ENCODE results near the gene SPDEF. TPM values are rescaled to one million over a fixed set of nuclear protein-coding genes. Genes with fewer than 3 reads are reported as not detected.

SPDEF gene
- total RNA-seq, 2 experiments from 2014 or later: 0.34 to 0.54 TPM

DNA sequence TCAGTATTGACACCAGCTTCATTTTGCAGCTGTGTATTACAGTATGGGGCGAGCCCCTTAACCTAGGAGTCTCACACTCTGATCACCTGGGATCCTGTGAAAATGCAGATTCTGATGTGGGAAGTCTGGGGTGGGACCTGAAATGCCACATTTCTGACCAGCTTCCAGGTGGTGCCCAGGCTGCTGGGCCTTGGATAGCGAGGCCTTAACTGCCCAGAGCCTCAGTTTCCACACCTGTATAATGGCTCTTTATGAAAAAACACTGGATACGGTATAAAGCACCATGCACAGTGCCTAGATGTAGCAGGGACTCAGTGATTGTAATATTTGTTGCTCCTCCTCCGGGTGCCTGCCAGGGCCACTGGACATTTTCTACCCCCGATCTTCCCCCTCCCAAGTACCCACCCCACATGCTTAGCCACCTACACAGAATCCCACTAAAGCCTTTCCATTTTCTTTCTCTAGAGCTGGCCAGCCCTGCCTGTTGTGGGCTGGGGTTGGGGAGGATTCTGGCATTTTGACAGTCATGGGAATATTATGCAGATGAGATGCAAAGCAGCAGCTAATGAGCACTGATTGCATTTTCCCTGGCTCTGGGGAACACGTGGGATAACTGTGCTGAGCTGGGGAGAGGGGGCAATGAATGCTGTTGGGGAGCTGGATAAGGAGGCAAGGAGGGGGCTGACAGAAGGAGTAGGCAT lies 44.8 kb downstream of the SPDEF start:
- Histone ChIP-seq H3K4me3 (ENCODE audit: low read depth, low read length, poor library complexity, severe bottlenecking) (no peak overlapping the region), H3K9me3 (ENCODE audit: low read length) (peaks cover 13% of the 10 kb centered on the region), H4K20me1 (ENCODE audit: insufficient read depth, low read length) (no peaks in the 10 kb centered on the region), H3K4me2 (ENCODE audit: low read length) (no peak overlapping the region), H3K36me3 (ENCODE audit: insufficient read depth, low read length) (peaks cover 20% of the 10 kb centered on the region), H3K9me2 (ENCODE audit: insufficient read depth, low read length) (no peaks in the 10 kb centered on the region), H3K79me2 (ENCODE audit: insufficient read depth, low read depth, low read length) (peaks cover 31% of the 10 kb centered on the region), H3K4me1 (ENCODE audit: insufficient read depth, low read length, poor library complexity, severe bottlenecking) (peaks cover 14% of the 10 kb centered on the region), H2AFZ (ENCODE audit: low read length) (no peak overlapping the region), H3K27ac (ENCODE audit: low read depth, low read length, poor library complexity, severe bottlenecking) (no peak overlapping the region)
- BruUV-seq (replicated peaks): no TSS peak
- DNase-seq (ENCODE audit: low spot score): no peak
- CTCF ChIA-PET (ENCODE audit: unreplicated experiment): no interaction called here
- TF ChIP-seq EZH2phosphoT487 (IDR thresholded peaks at IDR 0.05; ENCODE audit: borderline replicate concordance, low read depth, low read length): no peak
- TF ChIP-seq, protein P1, sequence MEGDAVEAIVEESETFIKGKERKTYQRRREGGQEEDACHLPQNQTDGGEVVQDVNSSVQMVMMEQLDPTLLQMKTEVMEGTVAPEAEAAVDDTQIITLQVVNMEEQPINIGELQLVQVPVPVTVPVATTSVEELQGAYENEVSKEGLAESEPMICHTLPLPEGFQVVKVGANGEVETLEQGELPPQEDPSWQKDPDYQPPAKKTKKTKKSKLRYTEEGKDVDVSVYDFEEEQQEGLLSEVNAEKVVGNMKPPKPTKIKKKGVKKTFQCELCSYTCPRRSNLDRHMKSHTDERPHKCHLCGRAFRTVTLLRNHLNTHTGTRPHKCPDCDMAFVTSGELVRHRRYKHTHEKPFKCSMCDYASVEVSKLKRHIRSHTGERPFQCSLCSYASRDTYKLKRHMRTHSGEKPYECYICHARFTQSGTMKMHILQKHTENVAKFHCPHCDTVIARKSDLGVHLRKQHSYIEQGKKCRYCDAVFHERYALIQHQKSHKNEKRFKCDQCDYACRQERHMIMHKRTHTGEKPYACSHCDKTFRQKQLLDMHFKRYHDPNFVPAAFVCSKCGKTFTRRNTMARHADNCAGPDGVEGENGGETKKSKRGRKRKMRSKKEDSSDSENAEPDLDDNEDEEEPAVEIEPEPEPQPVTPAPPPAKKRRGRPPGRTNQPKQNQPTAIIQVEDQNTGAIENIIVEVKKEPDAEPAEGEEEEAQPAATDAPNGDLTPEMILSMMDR (conservative IDR thresholded peaks at IDR 0.05; ENCODE audit: low read length): no peak
- POLR2A ChIA-PET: interaction anchor here (0.7 kb wide), 1 partner anchor 87 kb away, joined by 7 read pairs; no protein-coding TSS in a partner anchor
- intact Hi-C loops (cut with micrococcal nuclease; ENCODE audit: unreplicated experiment): no loop called here

DNA sequence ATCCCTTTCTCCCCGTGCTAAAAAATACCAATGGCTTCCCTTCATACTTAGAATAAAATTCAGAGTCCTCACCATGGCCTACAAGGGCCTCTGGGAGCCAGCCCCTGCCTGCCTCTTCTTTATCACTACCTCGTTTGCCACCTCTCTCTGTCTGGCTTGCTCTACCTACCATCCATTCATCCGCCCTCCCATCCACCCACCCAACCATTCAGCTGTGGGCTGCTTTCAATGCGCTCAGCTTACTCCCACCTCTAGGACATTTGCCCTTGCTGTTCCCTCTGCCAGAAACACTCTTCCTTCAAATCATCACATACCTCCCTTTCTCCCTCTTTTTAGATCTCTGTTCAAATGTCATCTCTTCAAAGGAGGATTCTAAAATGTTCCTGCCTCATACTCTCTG lies 45.8 kb downstream of the SPDEF start:
- Histone ChIP-seq H3K9me3 (ENCODE audit: low read length) (peaks cover 13% of the 10 kb centered on the region), H2AFZ (ENCODE audit: low read length) (no peak overlapping the region), H3K4me2 (ENCODE audit: low read length) (no peak overlapping the region), H3K4me1 (ENCODE audit: insufficient read depth, low read length, poor library complexity, severe bottlenecking) (peaks cover 21% of the 10 kb centered on the region), H3K4me3 (ENCODE audit: low read depth, low read length, poor library complexity, severe bottlenecking) (no peak overlapping the region), H3K36me3 (ENCODE audit: insufficient read depth, low read length) (peaks cover 20% of the 10 kb centered on the region), H3K27ac (ENCODE audit: low read depth, low read length, poor library complexity, severe bottlenecking) (no peak overlapping the region), H3K79me2 (ENCODE audit: insufficient read depth, low read depth, low read length) (peaks cover 41% of the 10 kb centered on the region), H4K20me1 (ENCODE audit: insufficient read depth, low read length) (no peaks in the 10 kb centered on the region), H3K9me2 (ENCODE audit: insufficient read depth, low read length) (no peaks in the 10 kb centered on the region)
- DNase-seq (ENCODE audit: low spot score): no peak
- no peak for TF ChIP-seq EZH2phosphoT487 (IDR thresholded peaks at IDR 0.05; ENCODE audit: borderline replicate concordance, low read depth, low read length)
- TF ChIP-seq, protein P1 (conservative IDR thresholded peaks at IDR 0.05; ENCODE audit: low read length): no peak
- intact Hi-C loops (cut with micrococcal nuclease; ENCODE audit: unreplicated experiment): no loop called here
- ChIA-PET CTCF (ENCODE audit: unreplicated experiment) (no interaction called here), POLR2A (no interaction called here)
- BruUV-seq (replicated peaks): no TSS peak

DNA sequence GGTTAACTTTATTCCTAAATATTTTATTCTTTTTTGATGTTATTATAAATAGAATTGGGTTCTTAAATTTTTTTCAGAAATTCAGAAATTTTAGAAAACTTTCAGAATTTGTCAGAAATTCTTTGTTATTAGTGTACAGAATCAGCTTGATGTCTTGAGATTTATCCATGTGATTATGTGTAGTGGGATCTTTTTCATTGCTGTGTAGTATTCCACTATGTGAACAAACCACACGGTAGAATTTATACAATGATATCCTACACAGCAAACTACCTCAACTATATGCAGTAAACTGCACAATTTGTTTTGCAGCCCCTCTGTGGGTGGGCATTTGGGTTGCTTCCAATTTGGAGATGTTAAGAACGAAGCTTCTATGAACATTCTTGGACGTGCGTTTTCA lies 46.3 kb downstream of the SPDEF start:
- no peak overlapping the region for H3K4me3 ChIP-seq (ENCODE audit: low read depth, low read length, poor library complexity, severe bottlenecking)
- intact Hi-C loops (cut with micrococcal nuclease; ENCODE audit: unreplicated experiment): no loop called here
- ChIA-PET CTCF (ENCODE audit: unreplicated experiment) (no interaction called here), POLR2A (no interaction called here)
- BruUV-seq (replicated peaks): no TSS peak
- H4K20me1 ChIP-seq (ENCODE audit: insufficient read depth, low read length): no peaks in the 10 kb centered on the region
- no peak overlapping the region for H3K27ac ChIP-seq (ENCODE audit: low read depth, low read length, poor library complexity, severe bottlenecking)
- H3K79me2 ChIP-seq (ENCODE audit: insufficient read depth, low read depth, low read length): peaks cover 47% of the 10 kb centered on the region
- no peak overlapping the region for H2AFZ ChIP-seq (ENCODE audit: low read length)
- H3K4me1 ChIP-seq (ENCODE audit: insufficient read depth, low read length, poor library complexity, severe bottlenecking): peaks cover 24% of the 10 kb centered on the region
- no peak overlapping the region for H3K4me2 ChIP-seq (ENCODE audit: low read length)
- no peak for TF ChIP-seq EZH2phosphoT487 (IDR thresholded peaks at IDR 0.05; ENCODE audit: borderline replicate concordance, low read depth, low read length)
- TF ChIP-seq, protein P1 (conservative IDR thresholded peaks at IDR 0.05; ENCODE audit: low read length): no peak
- H3K9me2 ChIP-seq (ENCODE audit: insufficient read depth, low read length): no peaks in the 10 kb centered on the region
- no peak for DNase-seq (ENCODE audit: low spot score)
- peaks cover 13% of the 10 kb centered on the region for H3K9me3 ChIP-seq (ENCODE audit: low read length)
- H3K36me3 ChIP-seq (ENCODE audit: insufficient read depth, low read length): peaks cover 20% of the 10 kb centered on the region
